A549 treated with GW870086 at 1 μM for 4 hours (cell line): ENCODE measurements around the gene FSD2. TPM values are rescaled to one million over a fixed set of nuclear protein-coding genes. Genes with fewer than 3 reads are reported as not detected.

Experiments
- total RNA-seq: library from RNA; stranded (reverse); fragments of 200-300 nt; extraction: Qiagen RNA extraction; gene quantifications from 5 replicates; pipeline ENCODE4 v1.2.3, GENCODE V29; 2022; ENCODE audit warnings: low read depth

The FSD2 gene, protein sequence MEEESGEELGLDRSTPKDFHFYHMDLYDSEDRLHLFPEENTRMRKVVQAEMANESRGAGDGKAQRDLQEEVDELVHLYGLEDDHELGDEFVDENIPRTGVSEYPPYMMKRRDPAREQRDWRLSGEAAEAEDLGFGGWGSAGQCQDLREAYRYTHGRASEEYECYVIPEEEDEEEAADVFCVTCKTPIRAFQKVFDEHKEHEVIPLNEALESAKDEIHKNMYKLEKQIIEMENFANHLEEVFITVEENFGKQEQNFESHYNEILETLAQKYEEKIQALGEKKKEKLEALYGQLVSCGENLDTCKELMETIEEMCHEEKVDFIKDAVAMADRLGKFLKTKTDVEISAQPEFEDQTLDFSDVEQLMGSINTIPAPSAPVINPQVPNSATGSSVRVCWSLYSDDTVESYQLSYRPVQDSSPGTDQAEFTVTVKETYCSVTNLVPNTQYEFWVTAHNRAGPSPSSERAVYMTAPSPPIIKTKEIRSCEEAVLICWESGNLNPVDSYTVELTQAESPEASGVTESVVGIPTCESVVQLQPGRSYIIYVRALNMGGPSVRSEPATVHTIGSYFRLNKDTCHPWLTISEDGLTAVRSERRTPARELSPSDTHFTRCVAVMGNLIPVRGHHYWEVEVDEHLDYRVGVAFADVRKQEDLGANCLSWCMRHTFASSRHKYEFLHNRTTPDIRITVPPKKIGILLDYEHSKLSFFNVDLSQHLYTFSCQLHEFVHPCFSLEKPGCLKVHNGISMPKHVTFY
- total RNA-seq = not detected in 5 replicates

DNA sequence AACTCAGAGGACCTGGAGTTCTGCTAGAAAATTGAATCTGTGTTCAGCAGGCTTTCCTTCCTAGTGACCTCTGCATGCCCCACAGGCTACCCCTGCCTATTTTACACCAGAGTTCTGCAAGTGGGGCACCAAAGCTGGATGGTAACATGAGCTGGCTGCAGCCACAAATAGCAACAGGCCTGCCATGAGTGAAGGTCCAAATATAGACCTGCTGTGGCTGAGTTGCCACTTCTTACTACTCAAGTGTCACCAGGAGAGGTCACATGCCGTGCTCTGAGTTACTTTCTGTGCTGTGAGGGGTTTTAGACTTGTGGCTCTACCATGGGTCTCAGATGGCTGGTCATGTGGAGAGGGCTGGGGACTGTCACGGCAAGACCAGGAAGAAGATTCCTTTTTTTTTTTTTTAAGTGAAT, at the start of gene FSD2:
Gene FSD2 (minus strand): TSS at position 76 of the 413 bp plus-strand sequence. CDS start 18,679 bp downstream, outside the sequence.

DNA sequence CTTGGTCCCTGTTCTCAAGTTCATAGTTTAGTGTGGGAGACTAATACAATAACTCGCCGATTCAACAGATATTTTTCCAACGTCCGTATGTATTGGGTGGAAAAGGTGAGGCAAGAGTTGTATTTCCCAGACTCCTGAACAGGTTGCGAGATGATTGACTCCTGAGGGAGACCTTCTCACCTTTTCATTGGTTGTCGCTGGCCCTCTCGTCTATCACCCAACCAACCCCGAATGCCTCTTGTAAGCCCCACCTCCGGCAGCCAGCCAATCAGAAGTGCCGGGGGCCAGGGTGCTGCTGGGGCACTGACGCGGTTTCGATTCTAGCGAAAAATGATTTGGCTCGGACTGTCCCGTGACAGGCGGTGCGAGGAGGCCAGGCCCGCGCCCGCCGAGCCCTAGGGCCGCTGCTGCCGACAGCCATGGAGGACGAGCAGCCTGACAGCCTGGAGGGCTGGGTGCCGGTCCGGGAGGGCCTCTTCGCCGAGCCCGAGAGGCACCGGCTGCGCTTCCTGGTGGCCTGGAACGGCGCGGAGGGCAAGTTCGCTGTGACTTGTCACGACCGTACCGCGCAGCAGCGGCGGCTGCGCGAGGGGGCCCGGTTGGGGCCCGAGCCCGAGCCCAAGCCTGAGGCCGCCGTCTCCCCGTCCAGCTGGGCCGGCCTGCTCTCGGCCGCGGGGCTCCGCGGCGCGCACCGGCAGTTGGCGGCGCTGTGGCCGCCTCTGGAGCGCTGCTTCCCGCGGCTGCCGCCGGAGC, 3.6 kb upstream of the FSD2 start, which contains the start of gene WHAMM:
Gene WHAMM (plus strand): TSS at position 321 of the 753 bp plus-strand sequence. CDS start 99 bp downstream, at position 420.

DNA sequence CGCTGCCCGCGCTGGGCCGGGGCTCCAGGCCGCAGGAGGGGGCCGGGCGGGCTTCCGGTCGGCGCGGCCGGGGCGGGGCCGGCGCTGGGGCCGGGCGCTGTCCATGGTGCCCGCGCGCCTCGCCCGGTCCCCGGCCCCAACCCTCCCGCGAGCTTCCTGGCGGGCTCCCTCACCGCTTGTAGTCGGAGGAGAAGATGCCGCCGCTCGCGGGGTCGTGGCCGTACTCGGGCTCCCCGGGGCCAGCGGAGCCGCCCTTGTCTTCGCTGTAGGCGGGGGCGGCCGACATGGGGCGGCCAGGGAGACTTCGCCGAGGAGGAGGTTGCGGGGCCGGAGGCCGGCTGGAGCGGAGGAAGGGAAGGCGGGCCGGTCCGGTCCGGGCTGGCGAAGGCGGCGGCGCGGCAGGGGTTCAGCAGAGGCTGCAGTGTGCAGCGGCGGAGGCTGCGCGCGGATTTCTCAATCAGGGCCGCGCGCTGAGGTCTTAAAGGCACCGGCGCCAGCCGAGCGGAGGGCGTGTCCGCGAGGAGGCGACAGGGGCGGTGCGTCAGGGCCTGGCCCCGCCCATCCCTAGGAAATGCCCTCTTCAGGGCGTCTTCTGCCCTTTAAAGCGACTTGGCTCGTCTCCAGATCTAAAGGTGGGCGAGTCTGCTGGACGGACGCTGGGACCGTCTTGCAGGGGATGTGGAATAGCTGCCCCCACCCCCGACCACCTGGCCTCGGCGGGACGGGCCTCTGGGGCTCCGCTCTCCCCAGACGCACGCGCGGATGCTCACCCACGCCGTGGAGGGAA, 96.3 kb downstream of the FSD2 start, which contains the start of gene AP3B2:
Gene AP3B2 (minus strand): TSS at position 455 of the 787 bp plus-strand sequence. CDS start 169 bp downstream, at position 286.

Other genes with a start within 250 kb of the FSD2 start
- 2.3 to 3.5 TPM (median 2.9 TPM) in 5 replicates for gene CPEB1, start 158.7 kb downstream of the FSD2 start, total RNA-seq
- gene AP3B2, start 96.2 kb downstream of the FSD2 start, total RNA-seq = 0.47 to 1.0 TPM (median 0.68 TPM) in 5 replicates
- gene WHAMM, start 3.6 kb upstream of the FSD2 start, total RNA-seq = 5.9 to 7.1 TPM (median 6.2 TPM) in 5 replicates
- gene HOMER2, start 146.7 kb upstream of the FSD2 start, total RNA-seq = 12.2 to 14.1 TPM (median 12.8 TPM) in 5 replicates
- 41.8 to 55.1 TPM (median 42.8 TPM) in 5 replicates for gene RAMAC, start 180.1 kb upstream of the FSD2 start, total RNA-seq
- gene C15orf40, start 205.6 kb upstream of the FSD2 start, total RNA-seq = 42.0 to 49.8 TPM (median 42.9 TPM) in 5 replicates